HG03139 (cell line): ENCODE measurements around the gene DHRS1.
A peak's percentile ranks its signal among the peaks of the same experiment; 100 is the strongest.

ENCODE experiments used
- ATAC-seq: cut with Tn5 transposase; IDR thresholded peaks from one replicate; pipeline ENCODE4 v1.9.1; 2021; ENCODE audit not compliant: unreplicated experiment

The DHRS1 gene

GRCh38 chr14:24310646-24311604 is 11.3 kb upstream of the DHRS1 start, which contains the start of gene LTB4R:
LTB4R (plus strand) TSS chr14:24311502; CDS start chr14:24315652, 4,150 bp downstream.
- peak; percentile 49 for ATAC-seq

- ATAC-seq, result no peak
Measured at GRCh38 chr14:24310265-24310645, 10.7 kb upstream of the DHRS1 start.

GRCh38 chr14:24309538-24310264 is 10.1 kb upstream of the DHRS1 start, which contains the start of gene LTB4R2:
LTB4R2 (plus strand) TSS chr14:24310140; CDS start chr14:24310665, 525 bp downstream.
- no peak for ATAC-seq

DNA sequence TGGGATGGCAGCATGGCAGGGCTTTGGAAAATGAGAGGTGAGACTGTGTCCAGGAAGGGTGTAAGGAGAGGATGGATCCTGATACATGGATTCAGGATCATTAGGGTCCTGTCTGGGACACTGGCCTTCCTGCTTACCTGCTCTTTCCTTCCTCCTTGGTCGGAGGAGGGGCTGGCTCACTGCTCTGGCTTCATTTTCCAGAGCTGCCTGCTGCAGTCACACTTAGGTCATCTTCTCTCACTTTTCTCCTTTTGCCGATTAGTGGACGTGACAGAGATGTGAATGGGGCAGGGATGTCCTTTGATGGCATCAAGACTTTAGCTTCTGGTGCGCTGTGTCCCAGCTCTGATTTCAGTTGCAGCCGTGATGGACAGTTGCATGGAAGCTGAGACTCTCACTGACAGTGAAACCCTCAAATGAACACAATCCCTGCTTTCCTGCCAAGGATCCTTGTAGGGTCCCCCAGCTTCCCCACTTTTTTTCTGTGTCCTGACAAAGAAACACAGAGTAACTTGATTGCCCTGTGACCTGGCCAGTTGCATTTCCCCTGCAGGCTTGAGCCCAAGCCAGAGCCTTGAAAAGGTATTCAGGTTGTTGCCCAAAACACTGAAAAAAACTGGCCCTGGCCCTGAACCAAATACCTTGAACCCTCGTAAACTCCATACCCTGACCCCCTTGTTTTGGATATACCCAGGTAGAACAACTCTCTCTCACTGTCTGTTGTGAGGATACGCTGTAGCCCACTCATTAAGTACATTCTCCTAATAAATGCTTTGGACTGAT is 9.0 kb upstream of the DHRS1 start:
- ATAC-seq, result no peak

GRCh38 chr14:24307575-24308341 is 8.2 kb upstream of the DHRS1 start, which contains the start of gene CIDEB:
CIDEB (minus strand) TSS chr14:24307977; CDS start chr14:24307858, 119 bp downstream.
- no peak for ATAC-seq

DNA sequence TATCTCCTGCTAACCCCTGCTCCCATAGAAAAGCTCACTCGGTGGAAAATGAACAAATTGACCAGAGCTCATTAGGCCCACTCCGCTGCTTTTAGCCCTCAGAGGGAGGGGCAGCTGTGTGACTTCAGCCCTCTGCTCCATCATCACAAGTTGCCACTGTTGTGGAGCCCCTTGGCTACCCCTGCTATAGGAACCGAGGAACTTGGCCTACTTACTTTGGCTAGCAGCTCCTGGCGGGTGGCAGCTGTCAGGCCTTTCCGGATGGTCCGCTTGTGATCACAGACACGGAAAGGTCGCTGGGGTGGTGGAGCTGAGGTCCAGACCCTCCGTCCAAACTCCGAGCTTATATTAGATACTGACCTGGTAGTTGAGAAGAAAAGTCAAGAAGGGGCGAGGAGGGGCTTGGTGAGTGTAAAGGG is 7.6 kb upstream of the DHRS1 start:
- no peak for ATAC-seq

GRCh38 chr14:24304019-24304387 is 4.4 kb upstream of the DHRS1 start:
- no peak for ATAC-seq

DNA sequence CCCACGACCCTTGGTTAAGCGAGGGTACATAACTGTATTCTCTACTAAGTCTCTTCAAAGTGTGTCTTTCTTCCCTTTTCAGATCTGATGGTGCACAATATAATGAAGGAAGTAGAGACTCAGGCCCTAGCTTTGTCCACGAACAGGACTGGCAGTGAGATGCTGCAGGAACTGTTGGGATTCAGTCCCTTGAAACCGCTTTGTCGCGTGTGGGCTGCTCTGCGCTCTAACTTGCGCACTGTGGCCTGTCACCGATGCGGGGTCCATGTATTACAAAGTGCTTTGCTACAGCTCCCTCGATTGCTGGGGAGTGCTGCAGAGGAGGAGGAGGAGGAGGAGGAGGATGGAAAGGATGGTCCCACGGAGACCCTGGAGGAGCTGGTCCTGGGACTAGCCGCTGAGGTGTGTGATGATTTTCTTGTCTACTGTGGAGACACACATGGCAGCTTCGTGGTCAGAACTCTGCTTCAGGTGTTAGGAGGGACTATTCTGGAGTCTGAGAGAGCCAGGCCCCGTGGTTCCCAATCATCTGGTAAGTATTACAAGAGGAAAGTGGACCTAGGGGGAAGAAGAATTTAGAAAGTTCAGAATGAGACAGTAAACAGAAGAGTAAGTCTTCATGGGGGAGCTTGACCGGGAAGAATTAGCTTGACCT is 873 bp upstream of the DHRS1 start:
- no peak for ATAC-seq

DNA sequence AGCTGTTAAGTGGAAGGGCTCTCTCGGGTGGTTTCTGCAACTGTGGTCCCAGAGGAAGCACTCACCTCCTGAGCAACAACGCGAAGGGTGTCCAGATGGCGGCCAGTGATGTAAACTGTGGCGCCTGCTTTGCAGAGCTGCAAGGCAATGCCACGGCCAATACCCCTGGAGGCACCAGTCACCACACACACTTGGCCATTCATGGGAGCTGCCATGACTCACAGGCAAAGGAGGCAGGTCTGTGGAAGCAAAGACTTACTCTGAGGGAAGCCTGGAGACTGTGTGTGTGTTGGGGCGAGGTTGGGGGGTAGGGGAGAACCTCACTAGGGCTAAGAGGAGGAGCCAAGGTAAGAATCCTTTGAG is 707 bp downstream of the DHRS1 start:
- no peak for ATAC-seq

GRCh38 chr14:24297190-24297964 is 2.2 kb downstream of the DHRS1 start:
- ATAC-seq, result peak; percentile 22

GRCh38 chr14:24296341-24297157 is 3.0 kb downstream of the DHRS1 start:
- peak; percentile 51 for ATAC-seq

GRCh38 chr14:24293525-24293924 is 6.1 kb downstream of the DHRS1 start:
- no peak for ATAC-seq

DNA sequence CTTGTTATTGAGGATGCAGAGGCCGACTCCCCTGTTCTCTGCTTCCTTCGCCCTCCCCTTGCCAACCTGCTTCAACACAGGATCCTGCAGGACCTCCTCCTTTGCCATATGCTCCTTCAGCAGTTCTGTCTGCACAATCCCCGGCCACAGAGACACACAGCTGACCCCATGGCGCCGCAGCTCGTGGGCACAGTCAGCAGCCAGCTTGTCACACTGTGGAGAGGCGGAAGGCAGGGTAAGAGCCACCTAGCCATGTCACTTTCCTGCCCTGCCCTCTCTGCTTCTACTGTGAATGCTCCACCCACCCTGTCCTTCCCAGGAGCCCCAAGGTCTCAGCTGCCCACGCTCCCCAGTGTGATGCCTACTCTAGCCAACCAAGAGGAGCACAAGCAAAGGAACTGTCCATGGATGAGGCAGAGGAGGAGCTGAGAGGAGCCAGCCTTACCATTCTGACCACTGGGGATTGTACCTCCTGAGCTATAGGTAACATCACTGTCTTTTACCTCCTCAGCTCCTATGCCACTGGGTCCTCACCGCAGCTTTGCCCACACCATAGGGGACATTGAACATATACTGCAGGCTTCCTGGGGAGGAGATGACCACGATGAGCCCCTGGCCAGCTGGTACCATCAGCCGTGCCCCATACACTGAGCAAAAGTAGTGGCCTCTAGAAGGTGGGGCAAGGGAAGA is 7.3 kb downstream of the DHRS1 start:
- ATAC-seq, result no peak

DNA sequence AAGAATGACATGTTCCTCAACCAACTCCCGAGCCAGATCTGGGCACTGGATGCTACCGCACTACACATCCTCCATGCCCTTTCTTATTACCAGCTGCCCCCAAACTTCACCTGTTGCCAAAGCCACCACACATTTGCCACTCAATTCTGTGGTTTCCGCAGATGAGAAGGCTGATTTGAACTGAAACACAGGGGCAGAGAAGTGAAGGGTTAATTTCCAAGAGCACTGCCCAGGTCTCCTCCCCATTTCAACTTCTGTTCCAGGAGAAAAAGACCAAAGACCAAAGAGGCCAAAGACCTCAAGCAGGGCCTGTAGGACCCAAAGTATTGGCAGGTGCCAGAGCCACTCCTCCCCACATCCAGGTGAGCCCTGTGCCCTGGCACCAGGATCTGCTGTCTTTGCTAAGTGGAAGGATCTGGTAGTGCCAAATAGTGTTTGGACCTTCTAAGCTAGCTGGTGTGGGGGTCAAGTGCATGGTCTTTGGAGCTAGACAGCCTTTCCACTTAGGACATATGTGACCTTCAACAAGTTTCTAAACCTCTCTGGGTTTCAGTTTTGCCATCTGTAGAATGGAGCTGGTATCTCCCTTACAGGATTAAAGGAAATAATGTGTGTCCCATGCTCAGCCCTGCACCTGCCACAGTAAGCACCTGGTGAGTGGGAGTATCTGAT is 8.0 kb downstream of the DHRS1 start:
- ATAC-seq, result no peak

GRCh38 chr14:24290746-24291145 is 8.8 kb downstream of the DHRS1 start:
- ATAC-seq, result no peak

- no peak for ATAC-seq
Measured at GRCh38 chr14:24289649-24290280, 9.8 kb downstream of the DHRS1 start.

GRCh38 chr14:24286996-24287395 is 12.6 kb downstream of the DHRS1 start:
- ATAC-seq, result no peak
